ENCODE measurements around the gene SSRP1.
A peak's percentile ranks its signal among the peaks of the same experiment; 100 is the strongest.
"Not testable (repeated sequence)": the region's sequence is repeated elsewhere in the genome, so short reads cannot be mapped to it uniquely, and the experiment has no call there.

The SSRP1 gene

DNA sequence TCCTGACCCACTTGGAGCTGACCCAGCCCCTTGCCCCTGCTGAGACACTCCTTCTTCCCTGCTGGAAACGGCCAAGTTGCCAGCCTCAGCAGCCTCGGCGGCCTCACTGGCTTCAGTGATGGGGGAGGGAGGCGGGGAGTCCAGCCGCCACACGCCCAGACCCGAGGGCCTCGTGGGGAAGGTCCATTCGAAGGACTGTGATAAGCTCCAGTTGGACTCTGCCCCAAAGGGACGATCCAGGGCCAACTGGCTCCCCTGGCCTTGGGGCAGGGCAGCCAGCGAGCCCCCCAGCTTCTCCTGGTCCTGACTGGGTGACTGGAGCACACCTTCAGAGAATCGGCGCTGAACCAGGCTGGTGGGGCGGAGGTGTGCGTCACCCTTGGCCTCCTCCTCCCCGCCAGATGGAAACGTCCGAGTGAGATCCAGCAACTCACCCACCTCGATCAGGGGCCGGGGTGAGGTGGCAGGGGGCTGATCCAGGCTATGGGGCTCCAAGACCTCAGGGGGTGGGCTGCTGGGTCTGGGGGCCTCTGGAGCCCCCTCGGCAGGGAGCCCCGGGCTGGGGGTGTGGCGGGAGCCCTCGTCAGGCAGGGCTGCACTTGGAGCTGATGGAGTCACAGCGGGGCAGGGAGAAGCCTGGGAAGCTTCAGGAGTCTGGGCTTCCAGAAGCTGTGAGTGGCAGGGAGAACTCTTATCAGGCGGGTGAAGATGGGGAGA is 22.5 kb downstream of the SSRP1 start:
- no peak for DNase-seq

DNA sequence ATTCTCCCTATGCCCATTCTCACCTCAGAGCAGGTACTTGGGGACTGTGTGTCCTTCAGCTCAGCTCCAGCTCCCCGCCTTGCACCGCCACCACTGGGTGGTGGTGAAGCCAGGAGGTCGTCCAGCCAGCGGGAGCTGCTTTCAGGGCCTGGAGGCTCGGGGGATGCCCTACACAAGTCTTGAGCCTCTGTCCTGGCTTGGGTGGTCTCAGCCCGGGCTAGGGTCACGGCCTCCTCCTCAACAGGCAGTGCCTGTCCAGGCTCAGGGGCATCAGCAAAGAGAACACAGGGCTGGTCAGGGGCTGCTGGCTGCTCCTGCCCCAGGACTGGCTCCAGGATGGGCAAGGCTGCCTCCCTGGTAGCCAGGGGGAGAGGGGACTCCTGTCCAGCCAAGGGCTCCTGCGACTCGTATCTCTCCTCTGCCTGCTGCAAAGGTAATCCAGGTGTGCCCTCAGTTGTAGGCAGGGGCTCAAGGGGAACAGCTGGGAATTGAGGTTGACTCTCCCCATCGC is 23.1 kb downstream of the SSRP1 start:
- DNase-seq, result no peak

GRCh38 chr11:57311109-57311936 is 24.4 kb downstream of the SSRP1 start:
- DNase-seq, result no peak

GRCh38 chr11:57310630-57311086 is 25.0 kb downstream of the SSRP1 start:
- DNase-seq, result no peak

- no peak for DNase-seq
Observed at GRCh38 chr11:57310091-57310490, 25.6 kb downstream of the SSRP1 start.

GRCh38 chr11:57309106-57310059 is 26.3 kb downstream of the SSRP1 start:
- DNase-seq, result no peak

DNA sequence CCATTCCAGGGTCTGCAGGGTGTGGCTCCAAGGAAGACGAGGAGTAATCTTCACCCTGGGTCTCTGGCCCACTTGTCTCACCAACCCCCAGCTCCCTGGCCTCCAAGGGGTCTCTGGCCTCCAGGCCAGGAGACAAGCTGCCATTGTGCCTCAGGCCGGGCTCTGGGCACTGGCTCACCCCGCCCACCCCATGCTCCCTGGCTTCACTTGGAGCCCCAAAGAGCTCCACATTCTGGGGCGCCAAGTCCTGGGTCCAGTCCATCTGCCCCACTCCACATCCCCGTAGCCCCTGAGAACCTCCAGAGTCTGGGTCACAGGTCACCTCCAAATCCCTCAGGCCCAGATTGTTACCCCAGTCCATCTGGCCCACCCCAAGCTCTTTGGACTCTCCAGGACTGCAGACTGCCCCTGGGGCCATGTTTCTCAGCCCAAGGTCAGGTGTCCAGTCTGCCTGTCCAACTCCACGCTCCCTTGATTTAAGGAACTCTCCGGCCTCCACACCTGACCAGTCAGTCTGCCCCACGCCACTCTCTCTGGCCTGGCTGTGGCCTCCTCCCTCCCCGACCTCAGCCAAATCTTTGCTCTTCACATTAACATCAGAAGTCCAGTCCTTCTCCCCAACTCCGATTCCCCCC is 27.1 kb downstream of the SSRP1 start:
- no peak for DNase-seq

DNA sequence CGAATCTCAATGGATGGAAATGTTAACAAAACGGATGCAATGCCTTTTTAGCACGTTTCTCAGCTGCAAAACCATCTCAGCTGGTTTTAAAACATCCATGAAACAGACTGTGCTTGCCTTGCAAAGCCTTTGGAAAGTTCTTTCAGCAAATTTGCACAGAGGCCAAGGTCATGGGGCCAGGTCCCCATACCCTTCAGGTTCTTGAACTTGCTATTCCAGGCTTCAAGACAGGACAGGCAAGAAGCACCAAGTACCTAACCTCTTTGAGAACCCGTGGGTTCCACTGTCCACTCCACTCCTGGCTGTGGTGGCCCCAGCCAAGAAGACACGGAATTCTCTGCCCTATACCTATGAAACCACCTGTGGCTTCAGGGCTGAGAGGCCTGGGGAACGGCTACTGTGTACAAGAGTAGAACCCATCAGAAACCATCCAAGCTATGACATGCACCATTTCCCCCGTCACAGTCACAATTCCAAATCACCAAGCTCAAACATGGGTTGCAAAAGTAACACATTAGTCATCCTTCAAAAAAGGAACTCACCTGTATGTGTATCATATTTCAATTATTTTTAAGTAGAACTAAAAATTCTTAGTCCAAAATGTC is 27.9 kb downstream of the SSRP1 start:
- DNase-seq, result no peak

DNA sequence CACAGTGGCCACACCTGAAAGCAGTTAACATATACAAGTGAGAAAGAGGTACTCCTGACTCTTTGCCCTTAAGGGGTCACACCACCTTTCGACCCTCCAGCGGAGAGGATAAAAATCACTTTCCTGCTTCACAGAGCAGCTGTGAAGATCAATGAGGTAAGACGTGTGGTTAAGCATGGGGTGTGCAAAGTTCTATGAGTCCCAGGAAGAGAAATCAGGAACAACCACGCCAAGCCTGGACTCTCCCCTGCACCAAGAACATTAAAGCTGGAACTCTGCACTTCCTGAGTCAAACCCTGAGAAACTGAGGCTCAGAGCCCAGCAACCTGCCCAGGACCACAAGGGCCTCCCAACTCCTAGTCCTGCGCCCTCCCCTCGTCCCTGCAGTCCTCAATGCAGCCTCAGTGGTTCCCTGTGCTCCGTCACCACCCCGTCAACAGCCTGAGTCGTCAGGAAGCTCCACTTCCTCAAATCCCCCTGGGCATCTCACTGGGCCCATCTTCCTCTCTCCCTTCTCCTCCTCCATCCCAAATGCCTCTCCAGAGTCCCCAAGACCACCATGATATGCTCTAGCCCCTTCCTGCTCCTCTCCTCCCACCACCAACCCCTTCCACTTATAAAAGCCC is 28.6 kb downstream of the SSRP1 start:
- DNase-seq, result no peak

DNA sequence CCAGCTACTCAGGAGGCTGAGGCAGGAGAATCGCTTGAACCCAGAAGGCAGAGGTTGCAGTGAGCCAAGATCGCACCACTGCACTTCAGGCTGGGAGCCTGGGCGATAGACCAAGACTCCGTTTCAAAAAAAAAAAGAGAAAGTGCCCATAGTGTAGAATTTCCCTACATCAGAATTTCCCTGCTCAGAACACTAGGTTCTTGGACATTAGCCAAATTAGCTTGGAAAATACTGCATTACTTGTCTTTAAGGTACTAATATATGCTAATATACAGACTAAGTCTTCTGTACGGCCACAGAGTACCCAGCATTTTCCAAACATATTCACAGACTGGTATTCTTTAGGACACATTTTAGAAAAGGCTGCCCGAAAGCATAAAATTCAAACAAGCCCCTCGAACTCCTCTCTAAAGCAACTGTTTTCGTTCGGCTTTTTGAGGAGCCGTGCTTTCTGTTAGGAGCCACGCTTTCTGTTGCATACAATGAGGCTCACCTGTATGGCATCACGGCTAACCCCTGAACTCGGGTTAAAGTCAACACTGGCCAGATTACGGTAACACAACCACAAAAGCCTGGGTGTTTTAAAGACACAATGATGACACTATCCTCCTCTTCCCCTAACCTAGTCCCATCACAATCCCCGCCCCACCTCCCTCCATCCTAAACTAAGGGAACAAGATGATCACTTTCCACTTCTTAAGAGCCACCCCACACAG is 29.4 kb downstream of the SSRP1 start:
- no peak for DNase-seq

GRCh38 chr11:57305523-57305922 is 30.2 kb downstream of the SSRP1 start:
- no peak for DNase-seq

DNA sequence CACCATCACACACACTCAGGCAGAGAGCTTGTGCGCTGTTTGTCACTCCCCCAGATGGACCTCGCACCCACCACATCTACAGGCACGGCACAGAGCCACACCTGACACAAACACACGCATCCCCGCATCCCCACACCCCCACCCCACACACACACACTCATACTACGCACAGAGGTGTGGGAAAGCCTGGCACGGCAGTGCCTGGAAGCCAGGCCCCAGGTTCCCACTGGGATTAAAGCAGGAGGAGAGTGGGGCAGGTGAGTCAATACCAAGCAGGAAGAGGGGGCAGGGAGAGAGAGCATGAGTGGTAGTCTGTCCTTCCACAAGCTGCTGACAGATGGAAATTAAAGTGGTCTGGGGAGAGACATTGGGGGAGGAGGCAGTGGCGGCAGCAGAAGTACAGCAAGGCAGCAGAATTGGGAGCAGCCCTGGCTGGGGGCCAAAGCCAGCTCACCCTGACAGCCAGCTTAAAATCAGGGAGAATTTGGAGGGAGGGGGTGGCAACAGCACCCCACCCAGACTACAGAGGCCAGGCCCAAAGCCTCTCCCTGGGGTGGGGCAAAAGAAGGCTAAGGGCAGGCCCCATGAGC is 31.6 kb downstream of the SSRP1 start:
- peak; percentile 43 for DNase-seq

DNA sequence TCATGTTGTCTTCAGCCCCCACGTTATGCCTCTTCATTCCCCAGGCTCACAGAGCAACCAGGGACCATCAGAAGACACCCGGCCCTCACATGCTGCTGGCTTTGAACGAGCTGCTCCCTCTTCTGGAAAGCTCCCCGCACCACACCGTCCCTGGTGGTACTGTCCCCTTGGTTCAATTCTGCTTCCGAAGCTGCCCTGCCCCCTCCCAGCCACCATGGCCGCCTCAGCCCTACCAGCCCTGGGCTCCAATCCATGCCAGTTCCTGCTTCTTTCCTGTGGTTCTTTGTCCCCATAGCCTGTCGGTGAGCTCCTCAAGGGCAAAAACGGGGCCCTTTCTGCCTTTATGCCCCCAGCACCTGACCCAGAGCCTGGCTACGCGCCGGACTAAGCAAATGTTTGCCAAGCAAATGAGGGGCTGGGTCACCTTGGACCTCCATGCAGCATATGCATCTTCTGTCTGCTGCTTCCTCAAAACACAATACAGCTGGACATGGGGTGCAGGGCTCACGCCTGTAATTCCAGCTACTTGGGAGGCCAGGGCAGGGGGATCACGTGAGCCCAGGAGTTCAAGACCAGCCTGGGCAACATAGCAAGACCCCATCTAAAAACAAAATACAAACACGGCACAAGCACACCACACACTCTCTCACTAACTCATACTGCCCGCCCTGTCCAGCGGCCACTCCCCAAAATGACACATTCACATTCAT is 32.3 kb downstream of the SSRP1 start:
- DNase-seq, result no peak

DNA sequence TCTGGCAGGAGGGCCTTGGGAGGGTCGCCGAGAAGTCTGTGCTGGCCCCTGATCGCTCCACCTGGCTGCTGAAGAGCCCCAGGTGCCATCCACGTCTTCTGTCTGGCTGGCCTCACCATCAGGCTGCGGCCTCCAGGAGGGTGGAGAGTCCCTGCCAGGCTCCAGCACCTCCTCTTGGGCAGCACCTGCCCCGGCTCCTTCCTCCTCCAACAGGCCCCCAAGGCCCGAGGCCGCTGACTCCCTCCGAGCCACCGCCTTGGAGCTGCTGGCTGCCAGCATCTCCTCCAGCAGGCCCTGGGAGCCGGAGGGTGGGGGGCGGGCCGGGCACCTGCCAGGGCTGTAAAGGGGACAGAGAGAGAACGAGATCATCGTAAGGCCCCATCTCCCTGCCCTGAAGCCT is 33.2 kb downstream of the SSRP1 start:
- DNase-seq, result no peak

DNA sequence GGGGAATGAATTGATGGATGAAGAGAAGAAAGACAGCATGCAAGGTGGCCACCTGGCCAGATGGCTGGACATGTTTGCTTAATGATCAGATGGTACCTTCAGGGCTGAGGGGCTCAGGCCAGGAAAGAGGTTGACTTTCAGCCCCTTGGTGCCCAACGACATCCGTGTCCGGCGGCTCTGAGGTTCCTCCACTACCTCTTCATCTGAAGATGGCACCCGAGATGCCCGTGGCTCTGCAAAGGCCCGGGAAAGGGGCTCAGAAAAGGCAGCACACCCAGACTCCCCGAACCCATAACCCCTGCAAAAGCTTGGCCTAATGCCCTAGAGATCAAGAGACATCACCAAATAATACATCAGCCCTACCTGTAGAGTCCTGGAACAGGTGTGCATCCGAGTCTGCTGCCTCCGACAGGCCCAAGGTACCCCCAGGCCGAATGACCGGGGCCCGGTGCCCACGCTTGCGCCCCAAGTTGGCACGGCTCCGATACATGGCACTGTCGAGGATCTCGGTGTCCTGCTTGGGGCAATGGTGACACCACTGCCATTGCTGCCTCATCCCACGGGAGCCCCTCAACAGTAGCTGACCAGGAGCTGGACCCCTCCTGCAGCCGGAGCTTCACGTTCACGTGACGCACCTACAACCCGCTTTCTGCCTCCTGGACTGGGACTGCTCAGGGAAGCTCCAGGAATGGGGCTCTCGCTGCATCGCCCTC is 33.8 kb downstream of the SSRP1 start:
- no peak for DNase-seq

DNA sequence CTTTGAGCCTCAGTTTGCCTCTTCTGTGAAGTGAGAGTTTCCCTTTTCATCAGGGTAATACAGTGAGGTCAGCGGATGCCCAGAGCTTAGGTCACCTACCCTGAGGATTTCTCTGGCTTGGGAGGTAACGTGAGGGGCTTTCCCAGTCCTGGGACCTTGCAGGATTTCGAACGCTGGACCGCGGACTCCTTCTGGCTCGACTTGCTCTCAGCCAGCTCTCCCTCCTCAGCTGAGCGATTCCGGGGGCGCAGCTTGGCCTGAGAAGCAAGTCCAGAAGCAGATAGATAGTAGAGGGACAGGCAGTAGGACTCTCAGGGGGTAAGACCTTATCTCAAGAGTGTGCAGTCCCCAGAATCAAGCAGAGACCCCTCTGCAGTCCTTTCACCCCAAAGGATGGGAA is 34.9 kb downstream of the SSRP1 start:
- no peak for DNase-seq

GRCh38 chr11:57299150-57299737 is 36.4 kb downstream of the SSRP1 start:
- no peak for DNase-seq

GRCh38 chr11:57297221-57297620 is 38.5 kb downstream of the SSRP1 start:
- no peak for DNase-seq

GRCh38 chr11:57296205-57296604 is 39.5 kb downstream of the SSRP1 start:
- not testable (repeated sequence) for DNase-seq
